Measurements from ENCODE around the gene PTPRN2. TPM values are rescaled to one million over a fixed set of nuclear protein-coding genes. Genes with fewer than 3 reads are reported as not detected.

The PTPRN2 gene
- total and polyA plus RNA-seq, 7 donors: 3.2 to 7.1 (median 5.5) TPM

DNA sequence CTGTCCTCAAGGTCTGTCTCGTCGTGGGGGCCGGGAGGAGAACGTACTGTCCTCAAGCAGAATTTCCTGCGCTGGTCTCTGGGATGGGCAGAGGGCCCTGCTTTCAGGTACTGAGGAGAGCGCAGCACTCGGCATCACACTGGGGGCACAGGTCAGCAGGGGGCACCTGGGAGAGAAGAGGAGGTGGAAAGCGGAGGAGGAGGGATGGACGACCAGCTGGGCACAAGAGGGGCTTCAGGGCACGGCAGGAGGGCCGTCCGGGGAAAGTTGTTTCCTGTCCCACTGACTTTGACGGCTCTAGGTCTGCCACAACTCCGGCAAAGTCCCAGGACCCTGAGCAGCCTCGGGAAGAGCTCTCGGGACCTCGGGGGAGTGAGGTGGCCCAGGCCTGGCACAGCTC is 714.0 kb downstream of the PTPRN2 start:
- H3K36me3 ChIP-seq: no peaks in the 10 kb centered on the region
- no peak overlapping the region for H3K27ac ChIP-seq
- peaks cover 0 to 25% (median 3%) of the 10 kb centered on the region in 3 donors for H3K27me3 ChIP-seq
- no peak overlapping the region for H3K4me3 ChIP-seq
- TF ChIP-seq, protein P1, sequence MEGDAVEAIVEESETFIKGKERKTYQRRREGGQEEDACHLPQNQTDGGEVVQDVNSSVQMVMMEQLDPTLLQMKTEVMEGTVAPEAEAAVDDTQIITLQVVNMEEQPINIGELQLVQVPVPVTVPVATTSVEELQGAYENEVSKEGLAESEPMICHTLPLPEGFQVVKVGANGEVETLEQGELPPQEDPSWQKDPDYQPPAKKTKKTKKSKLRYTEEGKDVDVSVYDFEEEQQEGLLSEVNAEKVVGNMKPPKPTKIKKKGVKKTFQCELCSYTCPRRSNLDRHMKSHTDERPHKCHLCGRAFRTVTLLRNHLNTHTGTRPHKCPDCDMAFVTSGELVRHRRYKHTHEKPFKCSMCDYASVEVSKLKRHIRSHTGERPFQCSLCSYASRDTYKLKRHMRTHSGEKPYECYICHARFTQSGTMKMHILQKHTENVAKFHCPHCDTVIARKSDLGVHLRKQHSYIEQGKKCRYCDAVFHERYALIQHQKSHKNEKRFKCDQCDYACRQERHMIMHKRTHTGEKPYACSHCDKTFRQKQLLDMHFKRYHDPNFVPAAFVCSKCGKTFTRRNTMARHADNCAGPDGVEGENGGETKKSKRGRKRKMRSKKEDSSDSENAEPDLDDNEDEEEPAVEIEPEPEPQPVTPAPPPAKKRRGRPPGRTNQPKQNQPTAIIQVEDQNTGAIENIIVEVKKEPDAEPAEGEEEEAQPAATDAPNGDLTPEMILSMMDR (IDR thresholded peaks at IDR 0.05): no peak
- no peak for TF ChIP-seq EP300 (IDR thresholded peaks at IDR 0.05)
- TF ChIP-seq POLR2AphosphoS5 (IDR thresholded peaks at IDR 0.05): no peak
- no peak for TF ChIP-seq POLR2A (IDR thresholded peaks at IDR 0.05)
- 90 to 92% methylated on average over 17 of the region's 17 CpGs for WGBS, 2 donors
- no peak for DNase-seq
- H3K9me3 ChIP-seq: peaks cover 0 to 5% (median 0%) of the 10 kb centered on the region in 4 donors
- intact Hi-C loops (cut with DNase I): no loop called here
- peaks cover 0 to 4% (median 0%) of the 10 kb centered on the region in 4 donors for H3K4me1 ChIP-seq

DNA sequence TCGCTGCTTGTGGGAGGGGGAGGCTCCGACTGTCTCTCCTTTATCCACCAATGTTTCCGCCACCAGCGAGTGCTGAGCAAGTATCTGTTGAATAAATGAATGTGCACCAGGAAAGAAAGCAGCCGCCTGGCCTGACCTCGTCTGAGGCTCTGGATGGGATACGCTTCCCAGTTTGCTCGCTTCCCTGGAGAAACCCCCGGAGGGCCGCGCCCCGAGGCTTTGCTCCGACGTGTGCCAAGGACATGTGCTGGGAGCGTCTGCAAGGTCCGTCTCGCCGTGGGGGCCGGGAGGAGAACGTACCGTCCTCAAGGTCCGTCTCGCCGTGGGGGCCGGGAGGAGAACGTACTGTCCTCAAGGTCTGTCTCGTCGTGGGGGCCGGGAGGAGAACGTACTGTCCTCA is 714.4 kb downstream of the PTPRN2 start:
- DNase-seq: no peak
- no peak for TF ChIP-seq EP300 (IDR thresholded peaks at IDR 0.05)
- no peak for TF ChIP-seq POLR2A (IDR thresholded peaks at IDR 0.05)
- TF ChIP-seq, protein P1 (IDR thresholded peaks at IDR 0.05): no peak
- TF ChIP-seq POLR2AphosphoS5 (IDR thresholded peaks at IDR 0.05): no peak
- Histone ChIP-seq H3K36me3 (no peaks in the 10 kb centered on the region), H3K27ac (no peak overlapping the region), H3K4me1 (peaks cover 0 to 4% (median 0%) of the 10 kb centered on the region in 4 donors), H3K9me3 (peaks cover 0 to 5% (median 0%) of the 10 kb centered on the region in 4 donors), H3K27me3 (peaks cover 0 to 25% (median 3%) of the 10 kb centered on the region in 3 donors), H3K4me3 (no peak overlapping the region)
- intact Hi-C loops (cut with DNase I): no loop called here
- WGBS, 2 donors: 89 to 92% methylated on average over 26 to 30 of the region's 30 CpGs

DNA sequence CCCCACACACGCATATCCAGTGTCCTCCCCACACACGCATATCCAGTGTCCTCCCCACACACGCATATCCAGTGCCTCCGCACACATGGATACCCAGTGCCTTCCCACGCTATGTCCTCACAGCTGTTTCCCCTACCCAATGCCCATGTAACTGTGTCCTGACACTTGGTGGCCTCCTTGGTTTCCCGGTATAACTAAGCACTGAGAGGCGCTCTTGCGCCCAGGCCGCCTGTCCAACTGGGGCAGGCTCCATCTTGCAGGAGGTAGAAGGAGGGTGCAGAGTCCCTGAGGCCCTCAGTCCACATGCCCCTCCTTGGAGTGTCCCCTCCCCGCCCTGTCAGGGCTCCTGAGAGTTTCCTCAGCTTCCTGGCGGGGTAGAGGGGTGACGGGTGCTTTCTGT is 715.2 kb downstream of the PTPRN2 start:
- H3K9me3 ChIP-seq: peaks cover 0 to 5% (median 0%) of the 10 kb centered on the region in 4 donors
- TF ChIP-seq POLR2A (IDR thresholded peaks at IDR 0.05) (no peak), EP300 (IDR thresholded peaks at IDR 0.05) (no peak), POLR2AphosphoS5 (IDR thresholded peaks at IDR 0.05) (no peak)
- TF ChIP-seq, protein P1 (IDR thresholded peaks at IDR 0.05): no peak
- intact Hi-C loops (cut with DNase I): no loop called here
- DNase-seq: no peak
- no peak overlapping the region for H3K27ac ChIP-seq
- H3K4me1 ChIP-seq: peaks cover 0 to 4% (median 0%) of the 10 kb centered on the region in 4 donors
- no peaks in the 10 kb centered on the region for H3K36me3 ChIP-seq
- H3K4me3 ChIP-seq: no peak overlapping the region
- H3K27me3 ChIP-seq: peaks cover 0 to 25% (median 3%) of the 10 kb centered on the region in 3 donors
- 88 to 92% methylated on average over 12 of the region's 12 CpGs for WGBS, 2 donors

DNA sequence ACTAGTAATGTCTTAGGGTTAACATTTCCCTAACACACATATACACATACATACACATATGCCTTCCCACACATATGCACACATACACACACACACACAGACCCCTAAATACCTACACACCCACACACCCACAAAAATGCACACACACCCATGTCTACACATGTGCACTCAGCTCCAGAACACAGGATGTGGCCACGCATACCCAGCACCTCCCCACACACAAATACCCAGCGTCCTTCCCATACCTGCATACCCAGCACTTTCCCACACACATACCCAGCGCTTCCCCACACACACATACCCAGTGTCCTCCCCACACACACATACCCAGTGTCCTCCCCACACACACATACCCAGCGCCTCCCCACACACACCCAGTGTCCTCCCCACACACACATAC is 715.9 kb downstream of the PTPRN2 start:
- TF ChIP-seq, protein P1 (IDR thresholded peaks at IDR 0.05): no peak
- TF ChIP-seq POLR2AphosphoS5 (IDR thresholded peaks at IDR 0.05) (no peak), POLR2A (IDR thresholded peaks at IDR 0.05) (no peak), EP300 (IDR thresholded peaks at IDR 0.05) (no peak)
- H3K4me3 ChIP-seq: no peak overlapping the region
- H3K27me3 ChIP-seq: peaks cover 0 to 25% (median 3%) of the 10 kb centered on the region in 3 donors
- intact Hi-C loops (cut with DNase I): no loop called here
- WGBS, 2 donors: 83 to 88% methylated on average over 4 of the region's 4 CpGs
- H3K27ac ChIP-seq: no peak overlapping the region
- H3K4me1 ChIP-seq: peaks cover 0 to 4% (median 0%) of the 10 kb centered on the region in 4 donors
- no peaks in the 10 kb centered on the region for H3K36me3 ChIP-seq
- DNase-seq: no peak
- peaks cover 0 to 5% (median 0%) of the 10 kb centered on the region in 4 donors for H3K9me3 ChIP-seq

Measured in sigmoid colon (tissue), 7 donors.